NCI-H2107 treated with DMSO at 0.1 percent for 48 hours (cell line): ENCODE data around the gene GTPBP1.

Source experiments
- DNase-seq: peaks from one replicate; lab custom pipeline; 2025; ENCODE audit not compliant: unreplicated experiment; lab: John Stamatoyannopoulos, UW

Gene GTPBP1

GRCh38 chr22:38739300-38740055 lies 33.7 kb downstream of the GTPBP1 start:
- no peak for DNase-seq

DNA sequence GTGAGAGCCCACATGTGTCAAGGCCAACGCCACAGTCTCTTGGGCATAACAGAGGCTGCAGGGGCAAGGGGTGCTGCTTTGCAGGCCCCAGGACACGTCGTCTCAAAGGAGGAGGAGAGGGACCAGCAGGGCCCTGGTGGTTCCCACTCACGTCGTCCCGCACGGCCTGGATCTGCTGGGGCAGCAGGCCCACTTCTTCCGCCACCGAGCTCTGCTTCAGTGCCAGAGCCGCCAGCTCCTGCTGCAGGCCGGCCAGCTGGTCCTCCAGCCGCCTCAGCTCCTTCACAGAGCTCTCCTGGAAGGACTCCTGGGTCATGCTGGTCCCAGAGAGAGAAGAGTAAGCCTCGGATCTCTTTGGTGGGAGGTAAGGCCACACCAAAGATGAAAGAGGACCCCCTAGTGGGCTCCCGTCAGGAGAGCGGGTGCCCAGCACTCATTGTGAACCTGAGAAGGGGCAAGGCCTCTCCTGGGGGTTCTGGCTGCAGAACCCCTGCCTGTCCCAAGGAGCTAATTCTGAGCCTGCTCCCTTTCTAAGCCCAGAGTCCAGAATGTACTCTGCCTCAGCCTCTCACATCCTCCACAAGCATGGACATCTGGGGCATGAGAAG lies 34.5 kb downstream of the GTPBP1 start:
- DNase-seq = no peak

DNA sequence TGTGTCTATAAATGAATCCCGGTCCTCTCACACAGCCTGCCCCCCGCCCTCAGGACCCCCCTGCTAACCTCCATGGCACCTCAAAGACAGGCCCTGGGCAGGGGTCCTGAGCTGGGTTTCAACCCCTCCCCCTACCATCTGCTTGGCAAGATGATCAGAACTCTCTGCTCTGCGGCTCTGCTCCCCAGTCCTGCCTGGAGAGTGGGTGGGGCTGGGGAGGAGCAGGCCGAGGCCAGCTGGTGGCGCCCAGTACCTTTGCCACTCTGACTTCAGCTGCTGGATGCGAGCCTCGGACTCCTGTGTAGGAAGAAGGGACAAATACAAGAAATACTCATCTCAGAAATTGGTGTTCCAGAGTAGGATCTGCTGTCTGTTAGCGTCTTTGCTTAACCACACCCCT lies 35.0 kb downstream of the GTPBP1 start:
- DNase-seq = no peak

DNA sequence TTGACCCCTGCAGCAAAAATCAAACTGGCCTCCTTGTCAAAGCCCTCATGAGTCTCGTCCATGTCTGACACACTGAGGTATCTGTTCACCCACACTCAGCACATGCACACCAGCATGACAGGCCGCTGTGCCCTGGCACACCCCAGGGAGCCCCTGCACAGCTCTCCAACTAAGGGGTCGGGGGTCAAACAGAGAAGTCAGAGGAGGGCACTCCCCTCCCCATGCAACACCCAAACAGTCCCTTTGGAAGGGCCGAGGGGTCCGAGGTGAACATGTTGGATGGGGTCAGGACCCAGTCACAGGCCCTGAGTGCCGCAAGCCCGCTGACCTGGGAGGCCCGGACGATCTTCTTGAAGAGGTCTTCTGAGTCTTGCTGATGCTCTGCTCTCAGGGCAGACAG lies 35.4 kb downstream of the GTPBP1 start:
- DNase-seq = no peak

DNA sequence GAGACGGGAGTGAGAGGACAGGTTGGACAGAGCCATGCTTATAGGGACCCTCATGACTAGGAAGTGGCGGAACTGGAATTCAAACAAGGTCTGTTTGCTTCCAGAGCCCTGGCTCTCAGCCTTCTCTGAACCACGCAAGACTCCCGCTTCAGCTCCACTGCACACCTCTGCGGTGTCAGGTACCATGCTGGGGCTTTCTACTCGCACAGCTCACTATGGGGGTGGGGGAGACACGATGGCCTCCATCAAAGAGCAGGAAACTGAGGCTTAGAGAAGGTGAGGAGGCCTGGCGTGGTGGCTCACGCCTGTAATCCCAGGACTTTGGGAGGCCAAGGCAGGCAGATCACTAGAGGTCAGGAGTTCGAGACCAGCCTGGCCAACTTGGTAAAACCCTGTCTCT lies 35.8 kb downstream of the GTPBP1 start:
- DNase-seq = no peak

GRCh38 chr22:38742176-38742942 lies 36.6 kb downstream of the GTPBP1 start:
- DNase-seq = no peak

- DNase-seq = no peak
Observed at GRCh38 chr22:38744981-38745380, 39.2 kb downstream of the GTPBP1 start.

DNA sequence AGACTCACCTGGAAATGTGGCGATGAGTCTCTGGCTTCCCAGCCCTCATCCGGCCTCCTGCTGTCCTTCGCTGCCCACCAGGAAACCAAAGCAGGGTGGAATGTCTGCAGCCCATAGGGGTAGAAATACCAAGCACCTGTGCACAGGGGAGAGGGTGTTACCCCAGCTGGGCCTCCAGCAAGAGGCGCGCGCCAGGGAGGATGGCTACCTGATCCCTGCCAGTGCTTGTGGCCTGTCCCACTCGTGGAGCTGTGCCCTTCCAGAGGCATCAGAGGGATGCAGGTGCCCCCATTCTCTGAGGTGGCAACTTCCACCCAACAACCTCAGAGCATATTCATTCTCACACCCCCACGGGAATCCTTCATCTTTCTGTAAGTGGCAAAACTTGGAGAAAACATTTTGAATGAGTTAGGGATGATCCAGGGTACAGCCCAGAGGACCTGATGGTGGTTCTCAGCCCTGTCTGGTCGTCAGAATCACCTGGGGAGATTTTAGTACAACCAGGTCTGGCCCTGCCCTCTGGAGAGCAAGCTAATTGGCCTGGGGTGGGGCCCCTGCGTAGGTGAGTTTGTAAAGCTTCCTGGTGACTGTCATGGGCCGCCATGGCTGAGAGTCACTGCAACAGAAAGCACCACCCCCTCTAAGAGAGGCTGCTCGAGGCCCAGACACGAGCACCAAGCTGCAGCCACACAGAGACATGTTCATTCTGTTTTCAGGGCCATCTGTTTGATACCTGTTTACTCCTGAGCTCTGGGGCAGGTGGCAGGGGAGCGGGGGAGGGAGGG lies 40.1 kb downstream of the GTPBP1 start:
- peak; percentile 54 for DNase-seq

DNA sequence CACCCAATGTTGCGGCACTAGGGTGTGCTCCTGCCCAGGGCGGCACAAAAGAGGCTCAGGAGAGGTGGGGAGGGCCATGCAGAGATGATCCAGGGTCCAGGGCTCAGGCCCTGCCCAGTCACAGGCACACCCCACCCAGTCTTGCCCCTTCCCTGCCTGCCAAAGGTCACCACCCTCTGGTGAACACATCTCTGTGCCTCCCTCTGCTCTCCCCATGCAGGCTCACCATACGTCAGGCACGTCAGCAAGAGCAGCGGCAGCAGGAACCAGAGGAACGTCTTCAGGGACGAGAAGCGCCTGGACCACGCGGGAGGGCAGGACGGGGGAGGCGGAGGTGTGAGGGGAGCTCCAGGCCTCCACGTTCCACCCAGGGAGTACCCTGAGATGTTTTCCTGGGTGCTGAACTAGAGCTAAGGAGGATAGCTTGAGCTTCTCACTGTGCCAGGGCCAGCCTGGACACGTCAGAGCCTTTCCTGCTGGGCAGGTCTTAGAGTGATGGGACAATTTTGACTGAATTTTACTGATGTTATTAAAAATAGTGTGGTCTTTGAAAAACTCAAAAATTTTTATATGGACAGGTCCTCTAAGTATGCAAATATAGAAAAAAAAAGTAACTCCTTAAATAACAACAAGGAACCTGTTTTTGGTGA lies 42.9 kb downstream of the GTPBP1 start:
- no peak for DNase-seq

DNA sequence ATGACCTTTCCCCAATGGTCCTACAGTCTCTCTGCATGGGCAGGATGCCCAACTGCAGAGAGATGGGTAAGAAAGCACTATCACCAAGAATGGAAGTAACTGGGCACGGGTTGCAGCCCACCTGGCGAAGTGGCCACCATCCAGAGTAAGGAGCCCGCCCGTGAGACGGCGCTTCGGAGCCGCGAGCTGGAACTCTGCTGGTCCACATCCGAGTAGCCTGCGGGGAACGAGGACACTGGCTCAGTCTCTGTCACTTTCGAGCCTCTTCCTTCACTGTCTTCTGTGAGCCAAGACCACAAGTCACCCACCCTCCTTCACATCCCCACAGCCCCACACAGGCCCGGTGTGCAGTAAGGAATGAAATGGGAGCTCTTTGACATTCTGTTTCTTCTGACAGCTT lies 44.4 kb downstream of the GTPBP1 start:
- no peak for DNase-seq

DNA sequence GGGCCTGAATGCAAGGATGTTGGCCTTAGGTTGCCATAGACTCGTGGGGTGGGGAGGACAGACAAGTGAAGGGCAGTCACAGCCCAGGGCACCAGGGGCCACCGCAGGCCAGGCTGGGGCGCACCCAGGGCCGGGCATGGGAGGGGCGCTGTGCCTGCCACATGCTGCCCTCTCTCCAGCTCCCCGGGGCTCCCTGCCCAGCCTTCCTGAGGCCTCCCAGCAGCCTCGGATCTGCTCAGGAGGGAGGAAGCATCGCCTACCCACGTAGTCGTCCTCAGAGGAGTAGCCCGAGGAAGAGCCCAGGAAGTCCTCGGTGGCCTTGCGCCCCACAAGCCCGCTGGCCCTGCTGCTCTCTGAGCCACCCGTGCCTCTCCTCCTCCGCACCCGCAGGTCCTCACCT lies 44.9 kb downstream of the GTPBP1 start:
- DNase-seq = no peak

GRCh38 chr22:38751066-38751421 lies 45.3 kb downstream of the GTPBP1 start:
- no peak for DNase-seq

GRCh38 chr22:38751422-38752346 lies 45.9 kb downstream of the GTPBP1 start:
- DNase-seq = no peak

GRCh38 chr22:38753948-38754750 lies 48.4 kb downstream of the GTPBP1 start:
- no peak for DNase-seq

DNA sequence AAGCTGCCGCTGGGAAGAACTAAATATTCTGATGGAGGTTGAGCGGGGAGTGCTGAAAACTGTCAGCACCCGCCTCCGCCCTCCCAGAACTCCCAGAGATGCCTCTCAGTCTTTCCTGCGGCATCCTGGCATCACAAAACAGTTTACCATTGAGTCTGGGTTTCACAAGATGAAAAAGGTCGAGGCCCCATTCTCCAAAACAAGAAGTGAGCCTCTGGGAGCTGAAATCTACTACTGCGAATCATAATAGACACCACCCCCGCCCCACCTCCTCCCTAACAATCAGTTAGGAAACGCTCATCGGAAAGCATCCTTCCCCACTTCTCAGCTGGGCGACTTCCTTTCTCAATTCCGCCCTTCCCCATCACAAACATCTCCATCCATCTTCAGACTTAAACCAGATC lies 49.0 kb downstream of the GTPBP1 start:
- no peak for DNase-seq

DNA sequence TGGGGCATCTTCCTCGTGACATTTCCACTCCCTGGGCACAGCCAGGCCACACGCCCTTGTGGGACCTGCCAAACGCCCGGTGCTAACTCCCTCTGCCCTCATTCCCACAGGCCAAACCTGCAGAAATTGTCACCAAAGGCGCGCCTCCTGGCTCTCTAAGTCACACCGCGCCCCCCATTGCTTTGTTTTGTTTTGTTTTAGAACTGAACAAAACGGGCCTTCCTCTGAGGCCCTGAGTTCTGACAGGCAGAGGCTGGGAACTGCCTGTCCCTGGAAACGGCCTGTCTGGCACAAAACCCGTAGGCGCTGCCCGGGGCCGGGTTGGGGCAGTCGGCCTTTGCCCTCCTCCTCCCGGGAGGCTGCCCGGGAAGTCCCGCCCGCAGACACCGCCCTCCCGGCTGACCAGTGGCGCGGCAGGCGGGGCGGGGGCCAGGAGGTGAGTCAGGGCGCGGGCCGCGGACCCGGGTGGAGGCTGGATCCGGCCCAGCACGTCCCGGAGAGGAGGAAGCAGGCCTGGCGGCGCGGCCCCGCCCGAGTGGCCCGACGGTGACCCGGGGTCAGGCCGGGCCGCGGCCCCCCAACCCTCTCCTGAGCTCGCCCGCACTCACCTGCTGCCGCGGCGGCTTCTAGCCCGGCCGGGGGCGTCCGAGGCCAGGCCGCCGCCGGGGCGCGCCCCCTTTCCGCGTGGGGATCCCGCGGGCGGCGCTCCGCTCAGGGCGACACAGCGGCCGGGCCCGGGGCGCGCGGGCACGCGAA lies 49.6 kb downstream of the GTPBP1 start:
- DNase-seq = no peak

GRCh38 chr22:38755911-38756532 lies 50.3 kb downstream of the GTPBP1 start, which contains the start of gene SUN2:
SUN2 (minus strand) TSS chr22:38755998; CDS start chr22:38752628, 3,370 bp downstream.
- no peak for DNase-seq
